Epidermal melanocyte (primary cell): Measurements from ENCODE around the gene EXOC5.

Experiments
- DNase-seq: peaks from one replicate; pipeline ENCODE4 v3.0.0; 2011; ENCODE audit warnings: low spot score; ENCODE audit not compliant: insufficient read length

Gene EXOC5

GRCh38 chr14:57169901-57170300 lies 98.8 kb downstream of the EXOC5 start:
- DNase-seq: no peak

GRCh38 chr14:57168138-57168679 lies 100.5 kb downstream of the EXOC5 start:
- DNase-seq: no peak

GRCh38 chr14:57161583-57162234 lies 107.0 kb downstream of the EXOC5 start:
- no peak for DNase-seq

- no peak for DNase-seq
These were observed 108.4 kb downstream of the EXOC5 start for GRCh38 chr14:57160333-57160732.

- DNase-seq: no peak
These were observed 115.4 kb downstream of the EXOC5 start for GRCh38 chr14:57153286-57153685.
